Peyer's patch (tissue), 4 donors: ENCODE measurements around the gene IGSF22. TPM values are rescaled to one million over a fixed set of nuclear protein-coding genes. Genes with fewer than 3 reads are reported as not detected.

Source experiments
- DNase-seq, 3 donors: peaks; one replicate each; pipeline ENCODE4 v3.0.0-alpha.2; 2017 to 2019
- H3K27ac ChIP-seq, 4 donors: fragments of 200-600 bp; sonication (generic); one replicate each; pipeline ENCODE4 v1.5.1; 2016 to 2019
- H3K27me3 ChIP-seq, 2 donors: fragments of 200-600 bp; sonication (generic); one replicate each; pipeline ENCODE4 v1.5.1; 2019
- H3K36me3 ChIP-seq, 3 donors: fragments of 200-600 bp; sonication (generic); one replicate each; pipeline ENCODE4 v1.5.1; 2016 to 2019
- H3K4me1 ChIP-seq, 4 donors: fragments of 200-600 bp; sonication (generic); one replicate each; pipeline ENCODE4 v1.5.1; 2016 to 2019
- H3K4me3 ChIP-seq, 4 donors: fragments of 200-600 bp; sonication (generic); 1 replicate in 3 of 4; 2 replicates in 1 of 4; pipeline ENCODE4 v1.5.1; 2016 to 2019; ENCODE audit warnings: mild to moderate bottlenecking in 1 of 4
- H3K9me3 ChIP-seq, 4 donors: fragments of 200-600 bp; sonication (generic); one replicate each; pipeline ENCODE4 v1.5.1; 2016 to 2019; ENCODE audit warnings: mild to moderate bottlenecking in 1 of 4
- POLR2A ChIP-seq, 2 donors: fragments of 450-650 bp; IDR thresholded peaks; one replicate each; pipeline ENCODE4 v1.5.1; 2017; ENCODE audit warnings: antibody characterized with exemption in 2 of 2, mild to moderate bottlenecking in 2 of 2, moderate library complexity in 2 of 2
- total RNA-seq, 4 donors: library from RNA; depleted of rRNA; stranded (reverse); fragments of >200 nt; gene quantifications; one replicate each; pipeline ENCODE4 v1.1.0, GENCODE V29; 2016
- TF ChIP-seq, protein P1 (sequence below), 6 experiments: fragments of 450-650 bp in 4 of 6; fragments of 200-600 bp in 2 of 6; sonication (generic) in 1 of 6; IDR thresholded peaks; one replicate each; pipeline ENCODE4 v1.5.1; 2017 to 2019; ENCODE audit warnings: antibody characterized with exemption in 6 of 6, mild to moderate bottlenecking in 3 of 6, moderate library complexity in 1 of 6

IGSF22 gene
- total RNA-seq, 4 donors from 2014 or later, result not detected

DNA sequence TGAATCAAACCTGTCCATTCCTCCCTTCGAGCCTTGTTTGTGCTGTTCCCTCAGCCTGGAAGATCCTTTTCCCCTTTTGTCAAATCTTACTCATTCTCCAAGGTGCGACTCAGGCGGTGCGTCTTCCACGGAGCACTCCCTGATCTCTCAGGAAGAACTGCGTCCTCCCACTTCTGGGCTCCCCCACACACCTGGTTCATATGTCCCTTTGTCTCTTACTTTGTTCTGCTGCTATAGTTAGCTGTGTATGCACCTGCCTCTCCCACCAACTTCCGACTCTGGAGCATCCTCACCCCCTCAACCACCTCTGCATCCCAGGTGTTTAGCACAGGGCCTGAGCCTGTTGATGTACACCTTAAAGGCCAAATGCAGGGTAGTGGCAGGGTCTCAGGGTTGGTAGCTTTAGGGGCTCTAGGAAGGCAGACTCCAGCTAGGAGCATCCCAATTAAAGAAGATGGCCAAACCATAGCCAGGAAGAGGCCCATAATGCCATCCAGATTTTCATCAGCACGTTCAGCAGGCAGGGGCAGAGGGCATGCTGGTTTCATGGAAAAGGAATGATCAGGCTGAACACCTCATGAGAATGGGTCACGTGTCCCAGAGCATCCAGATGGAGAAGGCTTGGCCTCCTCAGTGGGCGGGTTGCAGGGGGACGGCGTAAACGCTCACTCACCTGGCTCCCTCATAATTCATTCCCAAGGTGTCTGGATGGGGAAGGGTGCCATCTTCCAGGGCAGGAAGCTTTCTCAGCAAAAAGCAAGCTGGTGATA is 45.5 kb upstream of the IGSF22 start:
- Histone ChIP-seq H3K4me1 (no peaks in the 10 kb centered on the region), H3K27me3 (no peaks in the 10 kb centered on the region)
- no peak for TF ChIP-seq POLR2A (IDR thresholded peaks at IDR 0.05)
- TF ChIP-seq, protein P1, sequence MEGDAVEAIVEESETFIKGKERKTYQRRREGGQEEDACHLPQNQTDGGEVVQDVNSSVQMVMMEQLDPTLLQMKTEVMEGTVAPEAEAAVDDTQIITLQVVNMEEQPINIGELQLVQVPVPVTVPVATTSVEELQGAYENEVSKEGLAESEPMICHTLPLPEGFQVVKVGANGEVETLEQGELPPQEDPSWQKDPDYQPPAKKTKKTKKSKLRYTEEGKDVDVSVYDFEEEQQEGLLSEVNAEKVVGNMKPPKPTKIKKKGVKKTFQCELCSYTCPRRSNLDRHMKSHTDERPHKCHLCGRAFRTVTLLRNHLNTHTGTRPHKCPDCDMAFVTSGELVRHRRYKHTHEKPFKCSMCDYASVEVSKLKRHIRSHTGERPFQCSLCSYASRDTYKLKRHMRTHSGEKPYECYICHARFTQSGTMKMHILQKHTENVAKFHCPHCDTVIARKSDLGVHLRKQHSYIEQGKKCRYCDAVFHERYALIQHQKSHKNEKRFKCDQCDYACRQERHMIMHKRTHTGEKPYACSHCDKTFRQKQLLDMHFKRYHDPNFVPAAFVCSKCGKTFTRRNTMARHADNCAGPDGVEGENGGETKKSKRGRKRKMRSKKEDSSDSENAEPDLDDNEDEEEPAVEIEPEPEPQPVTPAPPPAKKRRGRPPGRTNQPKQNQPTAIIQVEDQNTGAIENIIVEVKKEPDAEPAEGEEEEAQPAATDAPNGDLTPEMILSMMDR (IDR thresholded peaks at IDR 0.05), result no peak

DNA sequence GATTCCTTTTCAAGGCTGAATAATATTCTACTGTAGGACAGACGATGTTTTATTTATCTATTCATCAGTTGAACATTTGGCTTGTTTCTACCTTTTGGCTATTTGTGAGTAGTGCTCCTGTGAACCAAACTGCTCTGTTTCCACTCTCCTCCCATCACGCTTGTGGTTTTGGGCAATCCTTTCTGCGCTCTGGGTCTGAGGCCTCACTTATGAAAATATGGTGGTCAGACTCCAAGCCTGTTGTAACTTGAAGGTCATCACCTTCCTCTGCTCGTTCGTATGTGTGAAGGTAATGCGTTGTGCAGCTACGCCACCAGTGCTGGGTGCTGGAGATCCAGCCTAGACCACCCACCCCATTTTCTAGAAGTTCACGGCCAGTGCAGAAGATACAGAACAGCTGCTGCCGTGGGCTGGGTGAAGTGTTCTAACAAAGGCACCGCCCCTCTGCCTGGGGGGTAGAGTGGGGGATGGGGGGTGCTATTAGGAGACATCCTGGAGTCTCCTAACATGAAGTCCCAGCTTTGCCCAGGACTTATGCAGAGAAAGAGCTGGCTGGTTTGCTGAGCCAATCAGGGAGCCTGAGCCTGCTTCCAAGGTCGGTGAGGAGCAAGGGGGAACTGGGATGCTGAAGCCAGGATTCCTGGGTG is 44.6 kb upstream of the IGSF22 start:
- Histone ChIP-seq H3K36me3 (no peaks in the 10 kb centered on the region), H3K4me1 (no peaks in the 10 kb centered on the region), H3K4me3 (no peak overlapping the region), H3K27me3 (no peaks in the 10 kb centered on the region), H3K27ac (no peak overlapping the region), H3K9me3 (no peaks in the 10 kb centered on the region)
- no peak for DNase-seq
- TF ChIP-seq, protein P1 (IDR thresholded peaks at IDR 0.05), result no peak
- TF ChIP-seq POLR2A (IDR thresholded peaks at IDR 0.05), result no peak

More for the DNA sequence above, 45.5 kb upstream of the IGSF22 start:
- Histone ChIP-seq H3K9me3 (no peaks in the 10 kb centered on the region), H3K4me3 (no peak overlapping the region), H3K27ac (no peak overlapping the region), H3K36me3 (no peaks in the 10 kb centered on the region)
- no peak for DNase-seq

DNA sequence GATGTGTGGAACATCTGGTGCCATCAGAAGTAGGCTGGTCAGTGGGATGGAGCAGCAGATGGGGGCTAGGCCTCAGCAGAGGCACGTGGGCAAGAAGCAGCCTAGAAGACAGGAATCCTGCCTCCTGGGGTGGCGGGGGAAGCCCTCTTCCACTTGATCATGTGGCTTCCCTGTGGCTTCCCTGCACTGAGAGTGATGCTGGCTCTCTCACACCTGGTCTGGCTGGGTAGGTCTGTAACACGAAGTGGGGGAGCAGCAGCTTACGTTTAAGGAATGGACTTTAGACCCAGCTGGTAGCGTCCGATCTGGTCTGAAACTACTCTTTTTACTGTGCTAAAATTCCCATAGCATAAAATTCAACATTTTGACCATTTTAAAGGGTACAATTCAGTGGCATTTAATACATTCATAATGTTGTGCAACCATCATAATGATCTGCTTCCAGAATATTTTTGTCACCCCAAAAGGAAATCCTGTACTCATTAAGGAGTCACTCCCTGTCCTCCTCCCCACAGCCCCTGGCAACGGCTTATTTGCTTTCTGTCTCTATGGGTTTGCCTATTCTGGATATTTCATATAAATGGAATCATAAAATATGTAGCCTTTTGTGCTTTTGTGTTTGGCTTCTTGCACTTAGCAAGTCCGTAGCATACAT is 43.9 kb upstream of the IGSF22 start:
- H3K36me3 ChIP-seq, result no peaks in the 10 kb centered on the region
- no peak overlapping the region for H3K4me3 ChIP-seq
- TF ChIP-seq, protein P1 (IDR thresholded peaks at IDR 0.05), result no peak
- TF ChIP-seq POLR2A (IDR thresholded peaks at IDR 0.05), result no peak
- H3K27ac ChIP-seq, result no peak overlapping the region
- no peaks in the 10 kb centered on the region for H3K4me1 ChIP-seq
- H3K27me3 ChIP-seq, result no peaks in the 10 kb centered on the region
- no peak for DNase-seq
- no peaks in the 10 kb centered on the region for H3K9me3 ChIP-seq

DNA sequence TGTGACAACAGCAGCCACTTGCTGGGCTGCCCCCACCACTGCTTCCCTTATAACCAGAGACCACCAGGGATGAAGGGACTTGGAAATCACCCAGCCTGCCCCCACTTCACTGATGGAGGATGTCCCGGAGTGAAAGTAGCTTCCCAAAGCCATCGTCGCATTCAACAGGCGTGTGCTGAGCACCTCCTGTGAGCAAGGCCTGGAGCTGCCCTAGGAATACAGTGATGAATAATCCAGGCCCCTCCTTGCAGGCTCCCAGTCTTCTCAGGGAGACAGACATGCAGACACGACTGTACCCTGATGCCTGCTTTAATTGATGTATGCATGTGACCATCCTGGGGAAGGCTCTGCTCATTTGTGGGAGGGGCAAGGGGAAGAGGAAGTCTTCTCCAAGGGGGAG is 43.0 kb upstream of the IGSF22 start:
- no peak for DNase-seq
- H3K27ac ChIP-seq, result no peak overlapping the region
- H3K4me1 ChIP-seq, result no peaks in the 10 kb centered on the region
- no peaks in the 10 kb centered on the region for H3K9me3 ChIP-seq
- no peaks in the 10 kb centered on the region for H3K36me3 ChIP-seq
- no peak overlapping the region for H3K4me3 ChIP-seq
- TF ChIP-seq, protein P1 (IDR thresholded peaks at IDR 0.05), result no peak
- TF ChIP-seq POLR2A (IDR thresholded peaks at IDR 0.05), result no peak
- no peaks in the 10 kb centered on the region for H3K27me3 ChIP-seq

DNA sequence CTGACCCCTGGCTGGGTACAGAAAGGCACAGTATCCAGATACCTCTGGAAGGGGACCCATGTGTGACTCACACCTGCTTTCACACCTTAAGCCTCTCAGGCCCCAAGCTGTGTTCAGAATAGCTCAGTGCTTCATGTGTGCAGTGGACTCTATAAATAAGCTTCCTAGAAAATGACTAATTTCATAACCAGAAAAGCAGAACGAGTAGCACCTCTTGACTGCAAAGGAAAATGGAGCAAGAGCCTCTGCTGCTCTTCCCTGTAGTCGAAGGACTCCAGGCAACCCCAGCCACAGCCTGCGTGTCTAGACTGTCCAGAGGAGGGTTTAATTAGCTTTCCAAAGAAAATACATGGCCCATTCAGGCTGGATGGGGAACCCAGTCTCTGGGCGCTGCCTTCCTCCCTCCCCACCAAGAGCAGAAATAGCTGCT is 42.5 kb upstream of the IGSF22 start:
- no peak for DNase-seq
- no peaks in the 10 kb centered on the region for H3K9me3 ChIP-seq
- H3K36me3 ChIP-seq, result no peaks in the 10 kb centered on the region
- H3K27ac ChIP-seq, result no peak overlapping the region
- no peaks in the 10 kb centered on the region for H3K27me3 ChIP-seq
- no peak for TF ChIP-seq POLR2A (IDR thresholded peaks at IDR 0.05)
- TF ChIP-seq, protein P1 (IDR thresholded peaks at IDR 0.05), result no peak
- no peaks in the 10 kb centered on the region for H3K4me1 ChIP-seq
- no peak overlapping the region for H3K4me3 ChIP-seq
